CD4-positive, alpha-beta T cell treated with Interleukin-12 subunit alpha and Interleukin-12 subunit beta, for 1 hour (primary cell): ENCODE results near the gene TICAM2.

Experiments used
- DNase-seq: peaks from one replicate; pipeline ENCODE4 v3.0.0-alpha.2; 2020

The TICAM2 gene

DNA sequence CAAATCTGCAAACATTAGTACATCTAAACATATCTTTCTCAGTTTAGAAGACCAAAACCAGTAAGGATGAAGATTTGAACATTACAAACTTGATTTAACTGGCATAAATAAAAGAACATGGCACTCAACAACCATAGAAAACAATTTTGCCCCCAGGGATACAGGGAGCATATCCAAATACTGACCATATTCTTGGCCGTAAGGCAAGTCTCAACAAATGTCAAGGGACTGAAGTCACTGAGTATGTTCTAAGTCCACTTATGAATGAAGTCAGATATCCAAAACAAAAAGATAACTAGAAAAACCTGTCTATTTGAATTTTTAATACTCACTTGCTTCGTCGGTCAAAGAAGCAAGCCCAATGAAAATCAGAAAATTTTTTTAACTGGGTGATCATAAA is 71.9 kb downstream of the TICAM2 start:
- DNase-seq, result no peak
